GM21447 (cell line): ENCODE data around the gene ABCB9.
"Not testable (repeated sequence)": the region's sequence is repeated elsewhere in the genome, so short reads cannot be mapped to it uniquely, and the experiment has no call there.

Experiments used
- ATAC-seq: cut with Tn5 transposase; IDR thresholded peaks from one replicate; pipeline ENCODE4 v1.9.1; 2021; ENCODE audit not compliant: unreplicated experiment

ABCB9 gene

DNA sequence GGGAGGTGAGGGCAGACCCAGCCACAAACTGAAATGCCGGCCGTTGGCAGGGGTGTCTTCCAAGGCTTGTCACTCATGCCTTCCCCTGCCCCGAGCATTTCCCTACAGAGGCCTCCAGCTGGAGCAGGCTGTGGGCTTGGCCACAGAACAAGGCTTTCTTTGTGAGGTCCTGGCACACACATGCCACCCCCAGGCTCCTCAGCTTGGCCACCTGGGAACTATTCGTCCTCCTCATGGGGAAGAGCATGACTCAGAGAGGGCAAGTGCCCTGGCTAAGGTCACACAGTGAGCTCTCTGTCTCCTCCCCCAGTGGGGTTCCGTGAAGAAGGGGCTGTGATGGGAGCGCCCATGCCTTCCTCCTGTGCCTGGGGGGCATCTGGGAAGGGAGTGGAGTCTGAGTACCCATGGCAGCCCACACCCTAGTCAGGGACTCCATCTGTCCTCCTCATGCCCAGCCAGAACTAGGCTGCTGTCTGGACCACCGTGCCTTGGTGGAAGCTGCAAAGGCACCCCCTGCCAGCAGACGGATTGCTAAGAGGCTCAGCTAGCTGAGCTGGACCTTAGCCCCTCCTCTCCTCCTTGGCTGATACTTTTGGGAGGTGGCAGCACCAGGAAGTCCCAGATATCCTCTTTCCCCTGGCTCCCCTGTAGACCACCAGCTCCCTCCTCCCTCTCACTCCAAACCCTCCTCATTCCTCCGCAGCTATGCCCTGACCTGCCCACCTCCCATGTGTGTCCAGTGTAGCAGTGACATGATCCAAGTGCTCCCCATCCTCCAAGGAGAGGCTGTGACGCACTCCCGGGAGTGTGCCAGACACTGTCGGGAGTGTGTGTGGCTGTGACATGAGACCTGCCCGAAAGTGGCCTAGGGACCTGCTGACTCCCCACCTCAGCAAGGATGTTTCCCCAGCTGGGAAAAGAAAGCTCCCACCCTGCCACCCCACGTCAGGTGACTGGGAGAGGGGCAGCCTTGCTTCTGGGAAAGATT lies 21.4 kb downstream of the ABCB9 start:
- no peak for ATAC-seq

DNA sequence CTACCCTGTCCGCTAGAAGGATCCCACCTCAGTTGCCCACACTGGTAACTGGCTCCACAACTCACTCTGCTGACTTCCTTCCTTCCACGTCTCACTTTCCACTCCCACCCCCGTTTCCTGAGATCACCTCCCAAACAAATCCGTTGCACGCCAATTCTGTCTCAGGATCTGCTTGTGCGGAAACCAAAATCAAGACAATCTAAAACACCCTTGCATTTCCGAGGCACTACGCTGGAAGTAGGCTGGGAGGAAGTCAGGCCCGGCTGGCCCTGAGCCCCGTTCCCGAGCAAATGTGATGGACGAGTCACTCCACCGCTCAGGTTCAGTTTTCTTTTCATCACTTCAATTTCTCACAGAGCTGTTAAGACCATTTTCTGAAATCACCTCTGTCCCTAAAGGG lies 23.1 kb downstream of the ABCB9 start:
- no peak for ATAC-seq

GRCh38 chr12:122942637-122943036 lies 23.6 kb downstream of the ABCB9 start:
- ATAC-seq, result no peak

DNA sequence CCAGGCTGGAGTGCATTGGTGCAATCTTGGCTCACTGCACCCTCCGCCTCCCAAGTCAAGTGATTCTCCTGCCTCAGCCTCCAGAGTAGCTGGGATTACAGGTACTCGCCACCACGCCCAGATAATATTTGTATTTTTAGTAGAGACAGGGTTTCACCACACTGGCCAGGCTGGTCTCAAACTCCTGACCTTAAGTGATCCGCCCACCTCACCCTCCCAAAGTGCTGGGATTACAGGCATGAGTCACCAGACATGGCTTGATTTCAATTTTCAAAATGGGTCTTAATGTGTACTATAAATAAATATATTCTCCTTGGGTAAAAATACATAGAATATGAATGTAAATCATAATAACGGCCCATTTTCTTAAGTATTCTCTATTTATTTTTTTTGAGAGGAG lies 24.9 kb downstream of the ABCB9 start:
- ATAC-seq, result not testable (repeated sequence)

DNA sequence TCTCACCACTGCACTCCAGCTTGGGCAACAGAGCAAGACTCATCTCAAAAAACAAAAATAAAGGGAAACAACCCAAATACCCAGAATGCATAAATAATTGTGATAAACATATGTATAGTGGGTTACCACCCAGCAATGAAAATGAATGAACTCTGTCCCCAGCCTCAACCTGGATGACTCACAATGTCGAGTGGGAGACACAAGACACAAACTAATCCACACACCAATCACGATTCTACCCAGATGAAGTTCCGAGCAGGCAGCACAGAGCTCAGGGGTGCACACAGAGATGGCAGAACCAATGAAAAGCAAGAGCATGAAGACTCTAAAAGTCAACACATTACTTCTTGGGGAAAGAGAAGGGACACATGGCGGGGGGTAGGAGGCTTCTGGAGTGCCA lies 27.1 kb downstream of the ABCB9 start:
- ATAC-seq, result no peak

DNA sequence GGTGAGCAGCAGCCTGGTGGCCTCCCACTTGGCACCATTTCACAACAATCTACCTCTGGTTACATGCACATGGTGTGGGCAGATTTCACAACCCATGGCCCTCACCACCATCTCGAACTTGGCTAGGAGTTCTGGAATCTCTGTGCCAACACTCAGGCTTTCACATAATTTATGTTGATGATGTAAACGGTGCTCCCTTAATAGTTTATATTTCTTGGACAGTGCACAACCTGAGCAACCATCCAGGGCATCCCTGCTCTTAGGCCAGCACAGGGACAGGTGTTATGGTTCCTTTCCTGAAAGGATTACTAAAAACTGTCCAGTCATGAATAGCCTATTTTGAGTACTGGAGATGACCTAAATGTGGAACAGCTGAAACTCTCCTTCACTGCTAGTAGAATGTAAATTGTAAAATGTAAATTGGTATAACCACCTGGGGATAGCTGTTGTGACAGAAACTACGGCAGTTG lies 28.6 kb downstream of the ABCB9 start:
- no peak for ATAC-seq

- ATAC-seq, result no peak
These were observed 30.9 kb downstream of the ABCB9 start for GRCh38 chr12:122935318-122935717.

GRCh38 chr12:122934722-122935121 lies 31.5 kb downstream of the ABCB9 start:
- ATAC-seq, result peak; percentile 52

DNA sequence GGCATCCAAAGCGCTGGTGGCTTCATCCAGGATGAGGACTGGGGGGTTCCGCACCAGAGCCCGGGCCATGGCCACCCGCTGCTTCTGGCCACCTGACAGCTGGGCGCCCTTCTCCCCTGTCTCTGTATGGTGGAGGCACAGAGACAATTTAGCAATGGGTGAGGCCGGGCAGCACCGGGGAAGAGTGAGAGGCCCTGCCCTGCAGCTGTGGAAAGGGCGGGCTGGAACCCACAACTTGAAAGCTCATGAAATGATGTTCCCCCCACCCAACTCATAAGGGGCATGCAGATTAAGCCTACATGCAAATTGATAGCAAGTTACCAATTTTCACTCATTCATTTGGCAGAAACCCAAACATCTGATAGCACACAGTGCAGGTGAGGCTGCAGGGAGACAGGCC lies 34.1 kb downstream of the ABCB9 start:
- no peak for ATAC-seq

DNA sequence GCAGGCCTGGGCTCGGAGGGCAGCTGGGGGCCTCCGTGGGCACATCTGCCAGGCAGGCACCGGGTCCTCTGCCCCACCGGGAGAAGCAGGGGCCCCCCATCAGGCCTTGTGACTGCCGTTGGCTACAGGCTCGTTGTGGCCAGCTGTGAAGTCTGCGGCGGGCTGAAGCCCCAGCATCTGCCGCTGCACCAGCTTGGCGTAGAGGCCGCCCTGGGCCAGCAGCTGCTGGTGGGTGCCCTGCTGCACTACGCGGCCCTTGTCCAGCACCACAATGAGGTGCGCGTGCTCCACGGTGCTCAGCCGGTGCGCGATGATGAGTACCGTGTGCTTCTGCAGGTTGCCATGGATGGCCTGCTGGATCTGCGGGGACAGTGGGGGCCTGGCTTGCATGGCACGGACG lies 36.5 kb downstream of the ABCB9 start:
- ATAC-seq, result no peak

DNA sequence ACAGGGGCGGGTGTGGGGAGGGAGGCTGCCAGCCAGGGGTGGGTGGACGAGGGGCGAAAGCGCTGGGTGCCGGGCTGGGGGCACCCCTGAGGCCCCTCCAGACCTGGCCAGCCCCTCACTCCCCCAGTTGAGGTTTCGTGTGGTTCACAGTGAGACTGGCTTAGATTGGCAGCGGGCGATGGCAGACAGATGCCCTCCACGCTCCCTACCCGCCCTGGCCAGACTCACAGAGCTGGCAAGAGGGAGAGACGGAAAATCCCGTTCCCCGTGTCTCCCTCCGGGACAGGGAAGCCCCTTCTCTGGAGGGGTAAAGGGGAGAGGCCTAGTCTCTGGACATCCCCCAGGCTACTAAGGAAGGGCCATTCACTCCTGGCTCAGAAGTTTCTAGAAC lies 37.1 kb downstream of the ABCB9 start:
- ATAC-seq, result no peak

DNA sequence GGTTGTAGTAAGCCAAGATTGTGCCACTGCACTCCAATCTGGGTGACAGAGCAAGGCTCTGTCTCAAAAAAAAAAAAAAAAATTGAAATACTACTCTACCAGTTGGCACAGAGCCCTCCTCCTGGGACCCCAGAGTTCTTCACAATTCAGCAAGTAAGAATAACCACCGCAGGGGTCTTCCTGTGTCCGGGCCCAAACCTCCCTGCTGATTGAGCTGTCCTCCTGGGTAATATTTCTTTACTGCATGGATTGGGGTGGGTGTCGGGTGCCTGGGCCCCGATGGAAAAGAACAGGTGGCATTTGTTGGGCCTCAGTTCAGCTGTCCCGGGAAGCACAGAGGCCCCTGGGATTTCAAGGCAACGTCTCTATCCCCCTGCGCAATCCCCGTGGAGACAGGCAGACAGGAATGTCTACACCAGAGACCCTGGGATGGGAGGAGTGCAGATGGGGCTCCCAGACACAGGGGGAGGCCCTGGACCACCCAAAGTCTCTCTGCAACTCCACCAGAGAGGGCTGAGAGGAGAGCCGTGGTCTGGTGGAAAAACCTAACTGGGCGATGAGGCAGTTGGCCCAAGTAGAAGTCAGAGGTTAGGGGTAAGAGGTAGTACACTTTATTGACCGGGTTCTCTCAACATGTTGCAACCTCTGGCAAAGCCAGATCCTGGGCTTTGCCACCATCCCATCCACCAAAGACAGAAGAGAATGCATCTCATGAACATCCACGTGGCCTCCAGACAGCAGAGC lies 37.7 kb downstream of the ABCB9 start:
- no peak for ATAC-seq

DNA sequence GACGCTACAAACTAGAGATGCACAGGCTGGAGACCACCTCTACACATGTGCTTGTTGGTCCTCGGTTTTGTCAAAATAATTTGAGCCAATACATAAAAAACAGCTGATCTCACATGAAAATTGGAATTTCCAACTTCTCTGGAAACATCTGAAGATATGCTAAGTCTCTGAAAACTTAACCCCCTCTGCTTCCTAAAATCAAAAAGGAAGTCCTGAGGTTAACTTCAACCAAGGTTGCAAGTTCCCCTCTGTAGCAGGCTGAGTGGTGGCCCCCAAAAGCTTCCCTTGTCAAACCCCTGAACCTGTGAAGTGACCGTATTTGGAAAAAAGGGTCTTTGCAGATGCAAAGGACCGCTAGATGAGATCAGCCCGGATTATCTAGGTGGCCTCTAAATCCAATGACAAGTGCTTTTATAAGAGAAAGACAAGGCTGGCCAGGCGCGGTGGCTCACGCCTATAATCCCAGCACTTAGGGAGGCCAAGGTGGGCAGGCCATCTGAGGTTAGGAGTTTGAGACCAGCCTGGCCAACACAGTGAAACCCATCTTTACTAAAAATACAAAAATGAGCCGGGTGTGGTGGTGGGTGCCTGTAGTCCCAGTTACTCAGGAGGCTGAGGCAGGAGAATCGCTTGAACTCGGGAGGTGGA lies 38.4 kb downstream of the ABCB9 start:
- ATAC-seq, result no peak

DNA sequence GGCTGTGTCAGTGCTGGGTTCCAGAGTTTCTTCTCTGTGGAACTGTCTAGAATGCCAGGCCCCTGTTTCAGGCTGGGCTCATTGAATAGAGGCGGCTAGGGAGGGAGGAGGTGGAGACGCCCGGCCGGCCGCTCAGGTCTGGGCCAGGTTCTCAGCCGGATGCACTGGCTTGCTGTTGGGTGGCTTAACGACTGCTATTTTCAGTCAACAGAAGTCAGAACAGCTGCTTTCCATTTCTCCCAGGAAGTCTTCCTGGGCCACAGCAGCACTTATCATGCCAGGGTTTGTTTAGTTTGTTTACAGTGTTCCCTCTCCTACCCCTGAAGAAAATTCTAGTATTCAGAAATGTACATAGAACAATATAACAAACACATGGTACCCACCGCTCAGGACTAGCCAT lies 44.3 kb downstream of the ABCB9 start:
- ATAC-seq, result no peak

DNA sequence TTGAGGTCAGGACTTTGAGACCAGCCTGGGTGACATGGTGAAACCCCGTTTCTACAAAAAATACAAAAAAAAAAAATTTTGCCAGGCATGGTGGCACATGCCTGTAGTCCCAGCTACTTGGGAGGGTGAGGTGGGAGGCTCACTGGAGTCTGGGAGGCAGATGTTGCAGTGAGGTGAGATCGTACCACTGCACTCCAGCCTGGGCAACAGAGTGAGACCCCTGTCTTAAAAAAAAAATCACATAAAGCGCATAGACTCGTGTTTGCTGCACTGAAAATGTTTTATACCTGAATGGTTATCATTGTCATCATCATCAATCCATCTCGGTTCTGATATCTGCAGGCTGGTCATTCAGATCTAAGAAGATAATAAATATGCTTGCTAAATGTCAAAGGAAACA lies 45.6 kb downstream of the ABCB9 start:
- no peak for ATAC-seq

DNA sequence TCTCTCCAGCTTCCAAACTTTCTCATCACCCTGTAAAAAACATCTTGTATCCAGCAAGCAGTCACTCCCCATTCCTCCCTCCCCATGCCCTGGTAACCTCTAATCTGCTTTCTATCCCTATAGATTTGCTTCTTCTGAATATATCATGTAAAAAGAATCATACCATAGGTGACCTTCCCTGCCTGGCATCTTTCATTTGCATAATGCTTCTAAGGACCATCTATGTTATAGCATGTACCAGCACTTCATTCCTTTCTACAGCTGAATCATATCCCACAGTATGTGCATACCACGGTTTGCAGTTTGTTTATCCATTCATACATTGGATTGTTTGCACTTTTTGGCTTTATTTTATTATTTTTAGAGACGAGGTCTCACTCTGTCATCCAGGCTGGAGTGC lies 47.4 kb downstream of the ABCB9 start:
- no peak for ATAC-seq

DNA sequence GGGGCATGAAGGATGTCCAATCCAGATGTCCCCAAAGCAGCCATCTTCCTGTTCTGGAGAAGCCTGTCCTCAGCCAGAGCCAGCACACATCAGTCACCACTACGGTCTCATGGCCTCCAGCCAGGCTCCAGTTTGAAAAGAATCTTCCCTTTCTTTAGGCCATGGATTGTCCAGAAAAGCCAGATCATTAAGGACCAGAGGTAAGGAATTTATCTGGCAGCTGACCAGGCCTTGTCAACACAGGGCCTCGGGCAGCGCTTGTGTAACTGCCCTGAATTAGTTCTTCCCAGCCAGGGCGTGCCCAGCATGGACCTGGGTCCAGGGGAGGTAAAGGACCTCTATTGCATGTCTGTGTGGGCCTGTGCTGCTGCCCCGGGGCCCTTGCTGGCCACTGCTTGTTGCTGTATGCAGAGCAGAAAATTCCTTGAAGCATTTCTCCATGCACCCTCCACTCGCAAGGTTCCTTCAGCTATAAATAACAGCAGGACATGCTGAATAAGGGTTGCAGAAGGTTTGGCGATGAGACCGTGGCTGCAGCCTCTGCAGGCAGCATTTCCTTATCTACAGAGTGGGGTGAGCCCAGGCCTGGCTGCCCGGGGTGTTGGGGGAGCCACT lies 48.6 kb downstream of the ABCB9 start:
- ATAC-seq, result no peak

DNA sequence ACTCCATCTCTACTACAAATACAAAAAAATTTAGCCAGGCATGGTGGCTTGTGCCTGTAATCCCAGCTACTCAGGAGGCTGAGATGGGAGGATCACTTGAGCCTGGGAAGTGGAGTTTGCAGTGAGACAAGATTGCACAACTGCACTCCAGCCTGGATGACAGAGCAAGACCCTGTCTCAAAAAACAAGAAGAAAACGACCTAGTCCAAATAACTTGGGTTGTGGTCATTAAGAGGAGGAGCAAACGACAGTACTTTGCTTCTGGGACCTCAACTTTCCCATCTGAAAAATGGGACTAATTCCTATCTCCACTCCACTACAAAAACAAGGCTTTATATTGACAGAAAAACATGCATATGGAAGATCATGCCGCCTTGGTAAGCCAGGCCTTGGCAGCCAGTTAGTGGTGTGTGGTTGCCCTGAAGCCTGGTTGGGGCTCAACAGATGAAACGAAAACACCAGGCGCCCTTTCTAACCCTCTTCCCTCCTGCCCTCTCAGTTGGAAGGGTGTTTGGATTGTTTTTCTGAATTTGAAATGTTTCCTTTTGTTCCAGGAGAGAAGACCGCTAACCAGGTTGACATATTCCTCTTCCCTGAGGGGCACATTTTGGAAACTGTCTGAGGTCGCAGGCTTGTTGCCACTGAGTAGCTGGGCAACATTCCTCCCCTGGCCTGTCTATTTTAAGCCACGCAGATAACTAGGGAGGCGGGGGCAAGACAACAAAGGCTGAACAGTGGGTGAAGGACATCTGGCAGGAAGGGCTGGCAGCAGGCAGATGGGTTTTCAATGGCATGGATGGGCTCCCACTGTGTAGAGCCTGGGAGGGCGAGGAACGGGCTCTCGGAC lies 56.6 kb downstream of the ABCB9 start:
- no peak for ATAC-seq

GRCh38 chr12:122908915-122909314 lies 57.3 kb downstream of the ABCB9 start:
- ATAC-seq, result no peak

GRCh38 chr12:122905258-122905657 lies 61.0 kb downstream of the ABCB9 start:
- not testable (repeated sequence) for ATAC-seq
